Measurements from ENCODE around the gene SFXN5. TPM values are rescaled to one million over a fixed set of nuclear protein-coding genes. Genes with fewer than 3 reads are reported as not detected.

Gene SFXN5
- total and polyA plus RNA-seq, 2 of the 8 experiments (the other 6 are each of a cell fraction or from before 2014, with no cell fraction given), result 29.3 to 33.1 TPM

- no peak for TF ChIP-seq CHD7 (IDR thresholded peaks at IDR 0.05; ENCODE audit: insufficient replicate concordance, low read length)
- no peak for TF ChIP-seq CTBP2 (IDR thresholded peaks at IDR 0.05; ENCODE audit: borderline replicate concordance, insufficient read depth, insufficient read length, low read length)
- no peak for TF ChIP-seq CREB1 (IDR thresholded peaks at IDR 0.05)
These were observed 12.6 kb upstream of the SFXN5 start (continued) for GRCh38 chr2:73083886-73084800.
